GM23338 (cell line): ENCODE results near the gene CAMSAP1. TPM values are rescaled to one million over a fixed set of nuclear protein-coding genes. Genes with fewer than 3 reads are reported as not detected.
A peak's percentile ranks its signal among the peaks of the same experiment; 100 is the strongest.

ENCODE experiments used
- ATAC-seq: fragments of 200-7000 bp; cut with Tn5 transposase; 3 replicates; pipeline ENCODE4 v1.9.1; 2020
- DNase-seq: peaks from one replicate; pipeline ENCODE4 v3.0.0-alpha.2; 2015; ENCODE audit warnings: low spot score
- H2AFZ ChIP-seq: fragments of 200-600 bp; sonication (generic); 2 replicates; pipeline ENCODE4 v1.8.0; 2016; ENCODE audit warnings: antibody characterized with exemption, mild to moderate bottlenecking, moderate library complexity
- H3F3A ChIP-seq: fragments of 200-600 bp; sonication (generic); replicated peaks from 2 replicates; pipeline ENCODE4 v1.8.0; 2017; ENCODE audit warnings: antibody characterized with exemption, mixed run types, low read depth
- H3K27ac ChIP-seq: fragments of 200-600 bp; sonication (generic); 2 replicates; pipeline ENCODE4 v1.6.1; 2016; ENCODE audit warnings: low read depth
- H3K27me3 ChIP-seq: fragments of 200-600 bp; sonication (generic); 2 replicates; pipeline ENCODE4 v1.8.0; 2016; ENCODE audit warnings: mild to moderate bottlenecking, mixed run types, moderate library complexity; ENCODE audit not compliant: insufficient read depth
- H3K36me3 ChIP-seq: fragments of 200-600 bp; sonication (generic); 2 replicates; pipeline ENCODE4 v1.8.0; 2016; ENCODE audit warnings: mild to moderate bottlenecking; ENCODE audit not compliant: insufficient read depth
- H3K4me1 ChIP-seq: fragments of 200-600 bp; sonication (generic); 2 replicates; pipeline ENCODE4 v1.8.0; 2016; ENCODE audit warnings: mild to moderate bottlenecking, moderate library complexity; ENCODE audit not compliant: insufficient read depth
- H3K4me2 ChIP-seq: fragments of 200-600 bp; sonication (generic); 2 replicates; pipeline ENCODE4 v1.7.1; 2017; ENCODE audit warnings: mixed run types
- H3K4me3 ChIP-seq: fragments of 200-600 bp; sonication (generic); 2 replicates; pipeline ENCODE4 v1.6.1; 2016; ENCODE audit warnings: mixed run types
- H3K79me2 ChIP-seq: fragments of 200-600 bp; sonication (generic); replicated peaks from 2 replicates; pipeline ENCODE4 v1.8.0; 2017; ENCODE audit warnings: mild to moderate bottlenecking; ENCODE audit not compliant: insufficient read depth
- H3K9me2 ChIP-seq: fragments of 200-600 bp; sonication (generic); 2 replicates; pipeline ENCODE4 v1.8.0; 2017; ENCODE audit not compliant: insufficient read depth
- H4K20me1 ChIP-seq: fragments of 200-600 bp; sonication (generic); replicated peaks from 2 replicates; pipeline ENCODE4 v1.8.0; 2017; ENCODE audit warnings: mild to moderate bottlenecking; ENCODE audit not compliant: insufficient read depth
- H3K27ac Mint-ChIP-seq: 2 replicates; pipeline ENCODE4 v1.8.0; 2020; ENCODE audit warnings: inconsistent platforms, mild to moderate bottlenecking, moderate library complexity, mixed read lengths
- H3K27me3 Mint-ChIP-seq: 3 replicates; pipeline ENCODE4 v1.8.0; 2022; ENCODE audit warnings: low read depth, mild to moderate bottlenecking, moderate library complexity, mixed read lengths, inconsistent platforms; ENCODE audit not compliant: insufficient read depth, poor library complexity
- H3K36me3 Mint-ChIP-seq: 3 replicates; pipeline ENCODE4 v1.8.0; 2021; ENCODE audit warnings: low read depth, mild to moderate bottlenecking, inconsistent platforms, moderate library complexity, mixed read lengths
- H3K4me1 Mint-ChIP-seq: 3 replicates; pipeline ENCODE4 v1.8.0; 2020; ENCODE audit warnings: mild to moderate bottlenecking, inconsistent platforms, mixed read lengths
- H3K4me3 Mint-ChIP-seq: 3 replicates; pipeline ENCODE4 v1.8.0; 2021; ENCODE audit warnings: moderate library complexity, mild to moderate bottlenecking, inconsistent platforms, mixed read lengths
- H3K9me3 Mint-ChIP-seq: 3 replicates; pipeline ENCODE4 v1.8.0; 2020; ENCODE audit warnings: moderate library complexity, mild to moderate bottlenecking, inconsistent platforms, mixed read lengths
- CREB1 ChIP-seq: fragments of 250-450 bp; sonication (Bioruptor Pico); IDR thresholded peaks from 2 replicates; pipeline ENCODE4 v1.5.0; 2020; ENCODE audit warnings: low read depth, mild to moderate bottlenecking, moderate library complexity
- ETS1 ChIP-seq: IDR thresholded peaks from 2 replicates; pipeline ENCODE4 v1.6.1; 2016; ENCODE audit warnings: antibody characterized with exemption
- EZH2 ChIP-seq: fragments of 200-600 bp; sonication (generic); IDR thresholded peaks from one replicate; pipeline ENCODE4 v1.8.0; 2017; ENCODE audit warnings: antibody characterized with exemption, mild to moderate bottlenecking, low read depth; ENCODE audit not compliant: unreplicated experiment
- EZH2phosphoT487 ChIP-seq: fragments of 200-600 bp; sonication (generic); IDR thresholded peaks from one replicate; pipeline ENCODE4 v1.8.1; 2018; ENCODE audit warnings: antibody characterized with exemption; ENCODE audit not compliant: unreplicated experiment
- JUNB ChIP-seq: IDR thresholded peaks from one replicate; pipeline ENCODE4 v1.6.1; 2016; ENCODE audit warnings: antibody characterized with exemption; ENCODE audit not compliant: unreplicated experiment
- NANOG ChIP-seq: IDR thresholded peaks from 2 replicates; pipeline ENCODE4 v1.6.1; 2016; ENCODE audit warnings: antibody characterized with exemption, borderline replicate concordance
- POLR2AphosphoS5 ChIP-seq: IDR thresholded peaks from 2 replicates; pipeline ENCODE4 v1.6.1; 2016; ENCODE audit warnings: antibody characterized with exemption, low read depth
- STAT1 ChIP-seq: IDR thresholded peaks from one replicate; pipeline ENCODE4 v1.6.1; 2016; ENCODE audit warnings: antibody characterized with exemption; ENCODE audit not compliant: unreplicated experiment
- ZNF114 ChIP-seq: fragments of 250-450 bp; sonication (Bioruptor Pico); IDR thresholded peaks from 2 replicates; pipeline ENCODE4 v1.5.0; 2020; ENCODE audit warnings: mild to moderate bottlenecking, moderate library complexity
- ZNF331 ChIP-seq: fragments of 250-450 bp; sonication (Bioruptor Pico); IDR thresholded peaks from 2 replicates; pipeline ENCODE4 v1.5.0; 2020; ENCODE audit warnings: low read depth, mild to moderate bottlenecking, moderate library complexity
- ZNF462 ChIP-seq: fragments of 250-450 bp; sonication (Bioruptor Pico); IDR thresholded peaks from 2 replicates; pipeline ENCODE4 v1.5.0; 2020; ENCODE audit warnings: mild to moderate bottlenecking, moderate library complexity
- polyA plus RNA-seq: library from polyadenylated mRNA; unstranded; fragments of >200 nt; fragmentation: Nextera tagmentation; extraction: Ambion mirVana; gene quantifications from 2 replicates; pipeline ENCODE4 v1.2.1, GENCODE V29; 2016
- total RNA-seq: library from RNA; depleted of rRNA; stranded (reverse); fragments of >200 nt; shearing (Covaris generic); gene quantifications from 2 replicates; pipeline ENCODE4 v1.2.3, GENCODE V29; 2014
- TF ChIP-seq, protein P1 (sequence below), 2 experiments: fragments of 200-600 bp in 1 of 2; sonication (generic) in 1 of 2; conservative IDR thresholded peaks; 2 replicates each; pipeline versions ENCODE4 v1.5.1 to v1.6.1; 2016 to 2017; ENCODE audit warnings: antibody characterized with exemption in 2 of 2, low read depth in 2 of 2, mild to moderate bottlenecking in 2 of 2, moderate library complexity in 1 of 2
- TF ChIP-seq, protein P2 (sequence below): IDR thresholded peaks from one replicate; pipeline ENCODE4 v1.6.1; 2018; ENCODE audit warnings: antibody characterized with exemption; ENCODE audit not compliant: unreplicated experiment

CAMSAP1 gene
- total and polyA plus RNA-seq, 2 experiments from 2014 or later = 6.9 to 75.4 TPM

- Histone ChIP-seq H4K20me1 (peaks cover 39% of the 10 kb centered on the region), H3F3A (no peaks in the 10 kb centered on the region), H3K27ac (no peak overlapping the region), H3K9me2 (no peaks in the 10 kb centered on the region), H3K4me3 (no peak overlapping the region), H3K4me1 (peaks cover 17% of the 10 kb centered on the region), H3K36me3 (no peaks in the 10 kb centered on the region), H2AFZ (no peak overlapping the region), H3K4me2 (peak overlapping the region; percentile 32; the same call in 1 of the 2 replicates), H3K79me2 (peaks cover 90% of the 10 kb centered on the region), H3K27me3 (no peaks in the 10 kb centered on the region)
- H3K27me3 Mint-ChIP-seq = peaks cover 2% of the 10 kb centered on the region
- peak overlapping the region; percentile 62 for H3K27ac Mint-ChIP-seq
- peaks cover 10% of the 10 kb centered on the region; the same call in 2 of the 3 replicates for H3K4me1 Mint-ChIP-seq
- no peak for TF ChIP-seq CREB1 (CRISPR knock-in tag)
- no peak for TF ChIP-seq STAT1
- TF ChIP-seq EZH2phosphoT487 = no peak
- TF ChIP-seq ZNF331 (CRISPR knock-in tag) = no peak
- TF ChIP-seq, protein P1, sequence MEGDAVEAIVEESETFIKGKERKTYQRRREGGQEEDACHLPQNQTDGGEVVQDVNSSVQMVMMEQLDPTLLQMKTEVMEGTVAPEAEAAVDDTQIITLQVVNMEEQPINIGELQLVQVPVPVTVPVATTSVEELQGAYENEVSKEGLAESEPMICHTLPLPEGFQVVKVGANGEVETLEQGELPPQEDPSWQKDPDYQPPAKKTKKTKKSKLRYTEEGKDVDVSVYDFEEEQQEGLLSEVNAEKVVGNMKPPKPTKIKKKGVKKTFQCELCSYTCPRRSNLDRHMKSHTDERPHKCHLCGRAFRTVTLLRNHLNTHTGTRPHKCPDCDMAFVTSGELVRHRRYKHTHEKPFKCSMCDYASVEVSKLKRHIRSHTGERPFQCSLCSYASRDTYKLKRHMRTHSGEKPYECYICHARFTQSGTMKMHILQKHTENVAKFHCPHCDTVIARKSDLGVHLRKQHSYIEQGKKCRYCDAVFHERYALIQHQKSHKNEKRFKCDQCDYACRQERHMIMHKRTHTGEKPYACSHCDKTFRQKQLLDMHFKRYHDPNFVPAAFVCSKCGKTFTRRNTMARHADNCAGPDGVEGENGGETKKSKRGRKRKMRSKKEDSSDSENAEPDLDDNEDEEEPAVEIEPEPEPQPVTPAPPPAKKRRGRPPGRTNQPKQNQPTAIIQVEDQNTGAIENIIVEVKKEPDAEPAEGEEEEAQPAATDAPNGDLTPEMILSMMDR (conservative IDR thresholded peaks at IDR 0.05; ENCODE audit: low read depth in 2 of 2) = no peak
- no peak for TF ChIP-seq ETS1
- TF ChIP-seq ZNF462 (CRISPR knock-in tag) = no peak
- no peak for TF ChIP-seq JUNB
- no peak for TF ChIP-seq EZH2
- TF ChIP-seq POLR2AphosphoS5 = no peak
- TF ChIP-seq, protein P2, sequence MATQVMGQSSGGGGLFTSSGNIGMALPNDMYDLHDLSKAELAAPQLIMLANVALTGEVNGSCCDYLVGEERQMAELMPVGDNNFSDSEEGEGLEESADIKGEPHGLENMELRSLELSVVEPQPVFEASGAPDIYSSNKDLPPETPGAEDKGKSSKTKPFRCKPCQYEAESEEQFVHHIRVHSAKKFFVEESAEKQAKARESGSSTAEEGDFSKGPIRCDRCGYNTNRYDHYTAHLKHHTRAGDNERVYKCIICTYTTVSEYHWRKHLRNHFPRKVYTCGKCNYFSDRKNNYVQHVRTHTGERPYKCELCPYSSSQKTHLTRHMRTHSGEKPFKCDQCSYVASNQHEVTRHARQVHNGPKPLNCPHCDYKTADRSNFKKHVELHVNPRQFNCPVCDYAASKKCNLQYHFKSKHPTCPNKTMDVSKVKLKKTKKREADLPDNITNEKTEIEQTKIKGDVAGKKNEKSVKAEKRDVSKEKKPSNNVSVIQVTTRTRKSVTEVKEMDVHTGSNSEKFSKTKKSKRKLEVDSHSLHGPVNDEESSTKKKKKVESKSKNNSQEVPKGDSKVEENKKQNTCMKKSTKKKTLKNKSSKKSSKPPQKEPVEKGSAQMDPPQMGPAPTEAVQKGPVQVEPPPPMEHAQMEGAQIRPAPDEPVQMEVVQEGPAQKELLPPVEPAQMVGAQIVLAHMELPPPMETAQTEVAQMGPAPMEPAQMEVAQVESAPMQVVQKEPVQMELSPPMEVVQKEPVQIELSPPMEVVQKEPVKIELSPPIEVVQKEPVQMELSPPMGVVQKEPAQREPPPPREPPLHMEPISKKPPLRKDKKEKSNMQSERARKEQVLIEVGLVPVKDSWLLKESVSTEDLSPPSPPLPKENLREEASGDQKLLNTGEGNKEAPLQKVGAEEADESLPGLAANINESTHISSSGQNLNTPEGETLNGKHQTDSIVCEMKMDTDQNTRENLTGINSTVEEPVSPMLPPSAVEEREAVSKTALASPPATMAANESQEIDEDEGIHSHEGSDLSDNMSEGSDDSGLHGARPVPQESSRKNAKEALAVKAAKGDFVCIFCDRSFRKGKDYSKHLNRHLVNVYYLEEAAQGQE = no peak
- no peak for TF ChIP-seq ZNF114
- TF ChIP-seq NANOG = no peak
- H3K4me3 Mint-ChIP-seq = no peak overlapping the region
- ATAC-seq (peak; percentile 30; the same call in 2 of the 3 replicates), DNase-seq (no peak)
- peaks cover 33% of the 10 kb centered on the region for H3K36me3 Mint-ChIP-seq
- peaks cover 17% of the 10 kb centered on the region; the same call in 2 of the 3 replicates for H3K9me3 Mint-ChIP-seq
These were observed 66.8 kb downstream of the CAMSAP1 start for GRCh38 chr9:135840539-135840938.
